Activated CD4-positive, alpha-beta T cell treated with anti-CD3 and anti-CD28 coated beads, Interleukin-2, amount 10 ng/mL, durations not matched to agents 7 days and 5 days (primary cell): ENCODE results near the gene ADAMTS20. TPM values are rescaled to one million over a fixed set of nuclear protein-coding genes. Genes with fewer than 3 reads are reported as not detected.

Experiments
- CTCF ChIA-PET: fragments of 350-600 bp; sonication (Branson Sonifier 250); formaldehyde crosslinking; loops from one replicate; lab custom pipeline; 2021; ENCODE audit warnings: antibody characterized with exemption; lab: Charles Lee
- POLR2A ChIA-PET: fragments of 350-600 bp; sonication (Branson Sonifier 250); formaldehyde crosslinking; loops from one replicate; lab custom pipeline; 2021; ENCODE audit warnings: antibody characterized with exemption; lab: Charles Lee
- DNase-seq: peaks from one replicate; pipeline ENCODE4 v3.0.0-alpha.2; 2020
- H3K27ac Mint-ChIP-seq: one replicate; pipeline ENCODE4 v1.8.0; 2021; ENCODE audit warnings: mild to moderate bottlenecking, moderate library complexity, mixed read lengths
- H3K27me3 Mint-ChIP-seq: one replicate; pipeline ENCODE4 v1.8.0; 2021; ENCODE audit warnings: mixed read lengths
- H3K36me3 Mint-ChIP-seq: one replicate; pipeline ENCODE4 v1.8.0; 2021; ENCODE audit warnings: low read depth, mixed read lengths
- H3K4me1 Mint-ChIP-seq: one replicate; pipeline ENCODE4 v1.8.0; 2021; ENCODE audit warnings: mixed read lengths
- H3K4me3 Mint-ChIP-seq: one replicate; pipeline ENCODE4 v1.8.0; 2021; ENCODE audit warnings: mild to moderate bottlenecking, moderate library complexity, mixed read lengths
- H3K9me3 Mint-ChIP-seq: one replicate; pipeline ENCODE4 v1.8.0; 2021; ENCODE audit warnings: mixed read lengths
- total RNA-seq, 2 experiments: library from RNA; stranded (reverse); gene quantifications; one replicate each; pipeline ENCODE4 v1.2.3, GENCODE V29; 2021

Gene ADAMTS20
- total RNA-seq, 2 experiments from 2014 or later = not detected

DNA sequence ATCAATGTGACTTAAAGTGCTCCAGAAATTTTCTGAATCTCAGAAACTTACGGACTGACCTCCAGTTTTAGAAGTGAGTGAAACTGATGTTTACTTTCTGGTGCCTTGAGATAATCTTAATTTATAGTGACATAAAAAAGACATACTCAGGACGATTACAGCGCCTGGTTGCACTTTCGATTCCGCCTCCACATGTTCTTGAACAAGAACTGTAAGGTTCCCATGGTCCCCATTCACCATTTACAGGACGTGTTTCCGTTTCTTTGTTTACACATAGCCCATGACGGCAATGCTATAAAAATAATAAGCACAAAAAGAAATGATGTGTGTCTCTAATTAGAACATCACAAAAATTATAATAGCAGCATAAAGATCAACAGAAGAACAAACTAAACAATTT is 98.2 kb downstream of the ADAMTS20 start:
- Mint-ChIP-seq H3K4me3 (no peak overlapping the region), H3K27me3 (no peaks in the 10 kb centered on the region), H3K9me3 (peaks cover 10% of the 10 kb centered on the region), H3K4me1 (no peaks in the 10 kb centered on the region), H3K27ac (no peak overlapping the region), H3K36me3 (no peaks in the 10 kb centered on the region)
- ChIA-PET CTCF (no interaction called here), POLR2A (no interaction called here)
- no peak for DNase-seq

- ChIA-PET POLR2A (no interaction called here), CTCF (interaction anchor here (1.1 kb wide), 1 partner anchor 14 kb away, joined by 3 read pairs; no protein-coding TSS in a partner anchor)
- no peaks in the 10 kb centered on the region for H3K36me3 Mint-ChIP-seq
- no peaks in the 10 kb centered on the region for H3K4me1 Mint-ChIP-seq
- DNase-seq = peak; percentile 67
- H3K27me3 Mint-ChIP-seq = peaks cover 3% of the 10 kb centered on the region
- no peaks in the 10 kb centered on the region for H3K9me3 Mint-ChIP-seq
- H3K27ac Mint-ChIP-seq = no peak overlapping the region
- H3K4me3 Mint-ChIP-seq = no peak overlapping the region
These were observed 107.0 kb downstream of the ADAMTS20 start for GRCh38 chr12:43444940-43445564.

DNA sequence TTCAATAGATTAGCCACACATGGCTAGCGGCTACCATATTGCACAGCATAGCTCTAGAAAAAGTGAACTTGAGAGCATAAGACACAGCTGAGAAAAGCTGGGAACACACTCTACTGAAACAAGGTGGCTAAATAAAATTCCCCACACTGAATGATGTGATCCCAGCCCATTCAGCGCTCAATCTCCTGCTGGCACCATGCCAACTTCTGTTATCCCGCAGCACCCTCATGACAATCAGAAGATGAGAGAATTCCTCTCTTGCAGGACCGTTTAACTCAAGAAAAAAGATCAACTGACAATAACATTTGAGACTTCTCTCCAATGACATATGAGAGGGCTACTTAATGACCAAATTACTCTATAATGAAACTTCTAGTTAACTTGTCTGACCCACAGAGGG is 115.4 kb downstream of the ADAMTS20 start:
- H3K4me3 Mint-ChIP-seq = no peak overlapping the region
- ChIA-PET CTCF (no interaction called here), POLR2A (no interaction called here)
- peaks cover 3% of the 10 kb centered on the region for H3K27me3 Mint-ChIP-seq
- H3K27ac Mint-ChIP-seq = no peak overlapping the region
- H3K36me3 Mint-ChIP-seq = no peaks in the 10 kb centered on the region
- no peaks in the 10 kb centered on the region for H3K4me1 Mint-ChIP-seq
- no peaks in the 10 kb centered on the region for H3K9me3 Mint-ChIP-seq
- no peak for DNase-seq

DNA sequence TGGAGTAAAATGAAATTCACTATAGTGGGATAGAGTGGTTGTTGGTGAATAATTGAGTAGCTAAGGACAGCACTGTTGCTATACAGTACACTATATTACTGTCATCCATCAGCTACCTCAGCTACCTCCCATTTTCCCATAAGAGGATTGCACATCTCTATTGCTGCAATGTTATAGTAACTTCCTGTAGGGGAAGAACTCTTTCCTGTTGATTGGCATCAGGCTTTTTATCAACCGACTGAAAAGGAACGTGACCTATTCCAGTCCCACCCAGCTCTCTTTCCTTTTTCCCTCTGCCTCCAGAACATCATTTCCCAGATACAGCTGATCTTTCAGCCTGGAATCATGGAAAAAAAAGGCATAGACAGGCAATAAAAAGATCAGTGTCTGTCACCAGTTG is 117.4 kb downstream of the ADAMTS20 start:
- Mint-ChIP-seq H3K27me3 (peaks cover 3% of the 10 kb centered on the region), H3K9me3 (no peaks in the 10 kb centered on the region), H3K4me1 (no peaks in the 10 kb centered on the region), H3K36me3 (no peaks in the 10 kb centered on the region), H3K27ac (no peak overlapping the region), H3K4me3 (no peak overlapping the region)
- no peak for DNase-seq
- ChIA-PET CTCF (no interaction called here), POLR2A (no interaction called here)

DNA sequence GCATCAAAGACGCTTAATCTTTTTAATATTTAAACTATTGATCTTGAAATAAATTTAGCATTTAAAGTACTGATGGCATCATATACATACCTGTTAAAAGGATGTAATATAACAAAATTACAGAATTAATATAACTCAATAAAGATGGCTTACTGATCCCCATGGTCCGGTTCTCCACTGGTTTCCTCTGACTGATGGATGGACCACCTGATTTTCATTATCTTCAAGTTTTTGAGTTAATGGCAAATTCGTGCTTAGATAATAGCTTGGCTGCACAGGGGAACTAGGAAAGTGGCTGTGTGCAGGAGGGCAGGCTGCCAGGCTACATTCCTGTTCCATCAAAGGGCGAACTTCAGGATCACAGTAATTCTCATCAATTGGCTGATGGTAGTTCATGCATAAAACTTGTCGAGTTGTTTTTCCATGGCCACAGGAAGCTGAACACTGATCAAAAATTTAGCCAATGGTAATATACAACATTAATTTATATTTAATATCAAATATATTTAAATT is 123.9 kb downstream of the ADAMTS20 start:
- Mint-ChIP-seq H3K9me3 (no peaks in the 10 kb centered on the region), H3K4me1 (no peaks in the 10 kb centered on the region), H3K27me3 (no peaks in the 10 kb centered on the region), H3K27ac (no peak overlapping the region), H3K36me3 (no peaks in the 10 kb centered on the region), H3K4me3 (no peak overlapping the region)
- no peak for DNase-seq
- ChIA-PET CTCF (no interaction called here), POLR2A (no interaction called here)

GRCh38 chr12:43425361-43425760 is 126.6 kb downstream of the ADAMTS20 start:
- DNase-seq = no peak
- H3K4me1 Mint-ChIP-seq = no peaks in the 10 kb centered on the region
- H3K4me3 Mint-ChIP-seq = no peak overlapping the region
- no peak overlapping the region for H3K27ac Mint-ChIP-seq
- H3K9me3 Mint-ChIP-seq = no peaks in the 10 kb centered on the region
- ChIA-PET CTCF (interaction anchor here (0.6 kb wide), 1 partner anchor 222 kb away, joined by 3 read pairs; no protein-coding TSS in a partner anchor), POLR2A (no interaction called here)
- no peaks in the 10 kb centered on the region for H3K27me3 Mint-ChIP-seq
- H3K36me3 Mint-ChIP-seq = no peaks in the 10 kb centered on the region

DNA sequence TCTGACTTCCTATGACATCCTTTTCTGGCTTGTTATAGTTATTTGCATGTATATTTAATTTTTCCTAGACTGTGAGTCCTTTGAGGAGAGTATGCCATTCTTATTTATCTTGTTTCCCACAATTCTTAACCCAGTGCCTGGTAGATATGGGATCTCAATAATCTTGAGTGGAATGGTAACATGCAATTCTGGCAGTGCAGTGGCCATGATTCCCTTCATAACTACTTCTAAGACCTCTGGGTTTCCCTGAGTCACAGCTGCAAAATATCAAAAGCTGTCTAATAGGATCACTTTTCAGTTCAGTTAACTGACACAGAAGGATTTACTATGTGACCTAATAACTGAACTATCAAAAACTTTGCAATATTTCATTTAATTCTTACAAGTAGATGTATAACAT is 135.0 kb downstream of the ADAMTS20 start:
- H3K9me3 Mint-ChIP-seq = no peaks in the 10 kb centered on the region
- ChIA-PET CTCF (no interaction called here), POLR2A (no interaction called here)
- no peaks in the 10 kb centered on the region for H3K4me1 Mint-ChIP-seq
- no peak for DNase-seq
- H3K27ac Mint-ChIP-seq = no peak overlapping the region
- H3K4me3 Mint-ChIP-seq = no peak overlapping the region
- no peaks in the 10 kb centered on the region for H3K27me3 Mint-ChIP-seq
- H3K36me3 Mint-ChIP-seq = no peaks in the 10 kb centered on the region

- no peak for DNase-seq
- ChIA-PET POLR2A (no interaction called here), CTCF (no interaction called here)
- Mint-ChIP-seq H3K27ac (no peak overlapping the region), H3K9me3 (no peaks in the 10 kb centered on the region), H3K4me3 (no peak overlapping the region), H3K4me1 (no peaks in the 10 kb centered on the region), H3K27me3 (no peaks in the 10 kb centered on the region), H3K36me3 (no peaks in the 10 kb centered on the region)
These were observed 144.0 kb downstream of the ADAMTS20 start for GRCh38 chr12:43407816-43408645.

- no peaks in the 10 kb centered on the region for H3K4me1 Mint-ChIP-seq
- H3K27me3 Mint-ChIP-seq = no peaks in the 10 kb centered on the region
- CTCF ChIA-PET = no interaction called here
- H3K9me3 Mint-ChIP-seq = no peaks in the 10 kb centered on the region
- no peak overlapping the region for H3K4me3 Mint-ChIP-seq
- H3K36me3 Mint-ChIP-seq = no peaks in the 10 kb centered on the region
- H3K27ac Mint-ChIP-seq = no peak overlapping the region
- no peak for DNase-seq
- POLR2A ChIA-PET = no interaction called here
These were observed 145.2 kb downstream of the ADAMTS20 start for GRCh38 chr12:43406801-43407200.

GRCh38 chr12:43402436-43402835 is 149.6 kb downstream of the ADAMTS20 start:
- Mint-ChIP-seq H3K27me3 (no peaks in the 10 kb centered on the region), H3K4me1 (no peaks in the 10 kb centered on the region), H3K36me3 (no peaks in the 10 kb centered on the region), H3K9me3 (no peaks in the 10 kb centered on the region), H3K4me3 (no peak overlapping the region), H3K27ac (no peak overlapping the region)
- CTCF ChIA-PET = no interaction called here
- POLR2A ChIA-PET = no interaction called here
- DNase-seq = no peak

DNA sequence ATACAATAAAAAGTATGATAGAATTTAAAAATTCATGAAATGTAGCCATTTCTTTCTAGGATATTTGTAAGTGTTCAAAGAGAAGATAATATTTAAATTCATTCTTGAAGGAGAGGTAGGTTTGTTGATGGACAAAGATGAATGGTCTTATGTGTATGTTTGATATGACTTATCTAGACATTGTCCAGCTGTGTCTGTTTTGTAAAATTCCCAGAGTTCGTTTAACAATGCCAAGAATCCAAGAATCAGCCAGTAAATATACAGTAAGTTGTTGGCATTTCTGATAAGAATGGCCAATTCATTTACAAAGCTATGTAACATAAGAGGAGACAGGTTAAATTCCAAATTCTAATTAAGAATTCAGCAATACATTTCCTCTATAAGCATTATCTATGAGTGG is 150.9 kb downstream of the ADAMTS20 start:
- Mint-ChIP-seq H3K9me3 (no peaks in the 10 kb centered on the region), H3K4me3 (no peak overlapping the region), H3K27ac (no peak overlapping the region), H3K4me1 (no peaks in the 10 kb centered on the region), H3K36me3 (no peaks in the 10 kb centered on the region), H3K27me3 (no peaks in the 10 kb centered on the region)
- CTCF ChIA-PET = no interaction called here
- DNase-seq = no peak
- POLR2A ChIA-PET = no interaction called here

- H3K36me3 Mint-ChIP-seq = no peaks in the 10 kb centered on the region
- ChIA-PET CTCF (interaction anchor here (0.7 kb wide), 1 partner anchor 852 kb away, joined by 3 read pairs; no protein-coding TSS in a partner anchor), POLR2A (no interaction called here)
- H3K4me1 Mint-ChIP-seq = no peaks in the 10 kb centered on the region
- H3K27me3 Mint-ChIP-seq = no peaks in the 10 kb centered on the region
- H3K27ac Mint-ChIP-seq = no peak overlapping the region
- H3K4me3 Mint-ChIP-seq = no peak overlapping the region
- no peak for DNase-seq
- H3K9me3 Mint-ChIP-seq = no peaks in the 10 kb centered on the region
These were observed 155.3 kb downstream of the ADAMTS20 start for GRCh38 chr12:43396671-43397070.

DNA sequence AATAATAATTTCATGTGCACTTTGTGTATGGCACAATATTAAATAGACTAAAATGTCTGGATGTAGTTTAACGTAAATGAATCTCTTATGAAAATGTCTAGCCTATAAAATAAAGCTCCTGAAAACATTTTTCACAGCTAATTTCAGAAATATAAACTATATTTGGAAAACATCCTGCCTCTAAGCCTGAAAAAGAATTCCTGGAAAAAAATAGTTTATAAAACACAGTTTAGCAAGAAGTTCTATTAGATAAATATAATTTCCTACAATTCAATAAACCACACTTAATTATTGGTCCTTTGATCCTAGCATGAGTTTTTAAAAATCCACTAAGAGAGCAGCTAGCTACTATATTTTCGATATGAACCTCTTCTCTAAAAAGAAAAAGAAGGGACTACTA is 159.9 kb downstream of the ADAMTS20 start:
- ChIA-PET CTCF (no interaction called here), POLR2A (no interaction called here)
- H3K4me3 Mint-ChIP-seq = no peak overlapping the region
- no peaks in the 10 kb centered on the region for H3K36me3 Mint-ChIP-seq
- H3K9me3 Mint-ChIP-seq = peaks cover 2% of the 10 kb centered on the region
- no peak for DNase-seq
- no peak overlapping the region for H3K27ac Mint-ChIP-seq
- no peaks in the 10 kb centered on the region for H3K27me3 Mint-ChIP-seq
- no peaks in the 10 kb centered on the region for H3K4me1 Mint-ChIP-seq
